Fibroblast of pulmonary artery (primary cell): ENCODE measurements around the gene PDE7B.
A peak's percentile ranks its signal among the peaks of the same experiment; 100 is the strongest.
"Not testable (repeated sequence)": the region's sequence is repeated elsewhere in the genome, so short reads cannot be mapped to it uniquely, and the experiment has no call there.

ENCODE experiments used
- DNase-seq: peaks from one replicate; pipeline ENCODE4 v3.0.0-alpha.2; 2010; ENCODE audit warnings: low read depth
- H3K4me3 ChIP-seq: replicated peaks from 2 replicates; pipeline ENCODE4 v1.5.1; 2011; ENCODE audit warnings: low read depth, mild to moderate bottlenecking, control low read depth, low read length, moderate library complexity
- CTCF ChIP-seq: IDR thresholded peaks from 2 replicates; pipeline ENCODE4 v1.5.1; 2011; ENCODE audit warnings: mild to moderate bottlenecking, control low read depth, low read length, inconsistent platforms; ENCODE audit errors: missing control alignments

Gene PDE7B

DNA sequence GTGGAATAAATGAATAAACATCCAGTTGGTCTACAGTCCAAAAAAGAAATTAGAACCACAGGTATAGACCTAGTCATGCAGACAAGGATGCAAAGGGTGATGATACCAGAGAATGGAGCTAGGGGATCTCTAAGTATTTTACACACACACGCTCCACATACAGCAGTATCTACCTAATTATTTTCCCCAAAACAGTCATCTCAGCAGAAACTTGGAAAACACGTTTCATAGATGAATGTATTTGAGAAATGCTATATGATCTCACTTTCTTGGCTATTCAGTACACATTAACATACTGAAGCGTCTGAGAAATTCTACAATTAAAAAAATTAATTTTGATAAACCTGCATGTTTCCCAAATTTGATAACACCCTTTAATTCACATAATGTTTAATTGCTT lies 243.3 kb downstream of the PDE7B start:
- H3K4me3 ChIP-seq: no peak overlapping the region
- no peak for DNase-seq
- no peak for TF ChIP-seq CTCF

- H3K4me3 ChIP-seq: no peak overlapping the region
- no peak for TF ChIP-seq CTCF
- peak; percentile 79 for DNase-seq
Observed at GRCh38 chr6:136095986-136096385, 244.5 kb downstream of the PDE7B start.

GRCh38 chr6:136102991-136103688 lies 251.6 kb downstream of the PDE7B start:
- DNase-seq: peak; percentile 77
- no peak for TF ChIP-seq CTCF
- no peak overlapping the region for H3K4me3 ChIP-seq

DNA sequence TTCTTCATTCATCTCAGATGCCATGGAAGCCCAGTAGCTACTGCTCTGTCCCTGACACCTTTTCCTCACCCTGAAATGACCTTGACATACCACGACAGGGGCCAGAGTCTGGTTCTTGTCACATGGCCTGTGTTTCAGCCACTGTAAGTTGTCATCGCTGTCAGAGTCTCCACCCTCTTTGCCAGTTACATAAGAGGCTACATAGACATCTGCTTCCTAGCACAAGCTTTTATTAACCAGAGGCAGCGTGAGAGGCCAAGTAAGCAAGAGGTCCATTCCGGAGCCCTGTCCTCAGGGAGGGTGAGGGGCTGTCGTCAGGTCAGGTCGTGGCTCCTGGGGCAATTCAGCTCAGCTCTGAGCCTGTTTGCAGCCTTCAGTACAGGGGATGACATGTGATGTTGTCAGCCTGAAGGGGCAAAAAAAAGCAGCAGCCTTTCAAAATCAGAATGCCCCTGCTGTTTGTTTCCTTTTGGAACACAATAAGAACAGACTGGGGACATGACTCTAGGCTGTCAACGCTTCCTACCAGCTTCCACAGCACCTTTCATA lies 252.3 kb downstream of the PDE7B start:
- no peak for TF ChIP-seq CTCF
- H3K4me3 ChIP-seq: no peak overlapping the region
- peak; percentile 71 for DNase-seq

- no peak for TF ChIP-seq CTCF
- DNase-seq: peak; percentile 62
- H3K4me3 ChIP-seq: no peak overlapping the region
Observed at GRCh38 chr6:136104556-136104955, 253.1 kb downstream of the PDE7B start.

DNA sequence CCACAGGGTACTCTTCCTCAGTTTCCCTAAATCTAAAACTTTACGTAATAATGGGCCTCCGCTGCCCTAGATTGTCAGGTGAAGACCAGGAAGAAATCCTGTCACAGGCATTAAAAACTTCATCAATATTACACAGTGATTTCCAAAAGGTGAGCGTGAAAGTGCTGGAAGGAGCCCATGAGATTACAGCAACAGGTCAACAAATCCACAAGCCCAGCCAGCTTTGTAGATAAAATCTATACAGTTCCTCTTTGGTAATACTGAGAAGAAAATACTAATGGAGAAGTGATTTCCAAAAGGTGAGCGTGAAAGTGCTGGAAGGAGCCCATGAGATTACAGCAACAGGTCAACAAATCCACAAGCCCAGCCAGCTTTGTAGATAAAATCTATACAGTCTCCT lies 254.3 kb downstream of the PDE7B start:
- not testable (repeated sequence) for H3K4me3 ChIP-seq, DNase-seq

- H3K4me3 ChIP-seq: no peak overlapping the region
- peak; percentile 27 for DNase-seq
- no peak for TF ChIP-seq CTCF
Observed at GRCh38 chr6:136108361-136108945, 257.0 kb downstream of the PDE7B start.
